Measurements from ENCODE around the gene TBC1D1. TPM values are rescaled to one million over a fixed set of nuclear protein-coding genes. Genes with fewer than 3 reads are reported as not detected.

Gene TBC1D1
- total RNA-seq, 3 donors from 2014 or later (not counting 1 experiment from before 2014, with no cell fraction given), result 59.2 to 78.6 (median 68.5) TPM

GRCh38 chr4:38073596-38074234 lies 182.8 kb downstream of the TBC1D1 start:
- H3K27me3 ChIP-seq (ENCODE audit: control insufficient read depth, insufficient read depth, low read length), result no peaks in the 10 kb centered on the region
- Mint-ChIP-seq H3K36me3 (no peaks in the 10 kb centered on the region), H3K4me3 (no peak overlapping the region), H3K27me3 (ENCODE audit: low read depth in 2 of 2) (no peaks in the 10 kb centered on the region), H3K9me3 (no peaks in the 10 kb centered on the region), H3K4me1 (peaks cover 7 to 43% of the 10 kb centered on the region in 2 donors), H3K27ac (no peak overlapping the region)
- DNase-seq (no peak), ATAC-seq (no peak)
- no peaks in the 10 kb centered on the region for H3K9me3 ChIP-seq (ENCODE audit: control insufficient read depth, insufficient read depth, low read length)
- peaks cover 15% of the 10 kb centered on the region for H3K36me3 ChIP-seq (ENCODE audit: control insufficient read depth, insufficient read depth, low read length)
- no peak for TF ChIP-seq CTCF (IDR thresholded peaks at IDR 0.05)
- H3K27ac ChIP-seq (ENCODE audit: low read length), result no peak overlapping the region
- intact Hi-C loops (cut with micrococcal nuclease), result no loop called here
- WGBS (ENCODE audit: insufficient coverage), result 100% methylated on average over 4 of the region's 4 CpGs
- peaks cover 5% of the 10 kb centered on the region for H3K4me1 ChIP-seq (ENCODE audit: control insufficient read depth, insufficient read depth, low read length)
- no peak overlapping the region for H3K4me3 ChIP-seq (ENCODE audit: low read length)

- intact Hi-C loops (cut with micrococcal nuclease), result no loop called here
- Histone ChIP-seq H3K36me3 (ENCODE audit: control insufficient read depth, insufficient read depth, low read length) (peaks cover 15% of the 10 kb centered on the region), H3K27ac (ENCODE audit: low read length) (peak overlapping the region; percentile 37), H3K4me3 (ENCODE audit: low read length) (no peak overlapping the region), H3K4me1 (ENCODE audit: control insufficient read depth, insufficient read depth, low read length) (peaks cover 8% of the 10 kb centered on the region), H3K27me3 (ENCODE audit: control insufficient read depth, insufficient read depth, low read length) (no peaks in the 10 kb centered on the region), H3K9me3 (ENCODE audit: control insufficient read depth, insufficient read depth, low read length) (no peaks in the 10 kb centered on the region)
- no peaks in the 10 kb centered on the region for H3K9me3 Mint-ChIP-seq
- H3K36me3 Mint-ChIP-seq, result no peaks in the 10 kb centered on the region
- H3K27me3 Mint-ChIP-seq (ENCODE audit: low read depth in 2 of 2), result no peaks in the 10 kb centered on the region
- ATAC-seq (peak in 2 of 3 donors; percentile 39 to 68), DNase-seq (no peak)
- H3K4me3 Mint-ChIP-seq, result no peak overlapping the region
- 44% methylated on average over 3 of the region's 6 CpGs for WGBS (ENCODE audit: insufficient coverage)
- TF ChIP-seq CTCF (IDR thresholded peaks at IDR 0.05), result no peak
- H3K27ac Mint-ChIP-seq, result peak overlapping the region in 1 of 2 donors; percentile 45
- peaks cover 13 to 39% of the 10 kb centered on the region in 2 donors for H3K4me1 Mint-ChIP-seq
Observed at GRCh38 chr4:38075370-38076152, 184.7 kb downstream of the TBC1D1 start.

GRCh38 chr4:38076153-38076669 lies 185.3 kb downstream of the TBC1D1 start:
- peaks cover 13 to 42% of the 10 kb centered on the region in 2 donors for H3K4me1 Mint-ChIP-seq
- DNase-seq, result no peak
- intact Hi-C loops (cut with micrococcal nuclease), result no loop called here
- no peak for TF ChIP-seq CTCF (IDR thresholded peaks at IDR 0.05)
- Histone ChIP-seq H3K36me3 (ENCODE audit: control insufficient read depth, insufficient read depth, low read length) (peaks cover 15% of the 10 kb centered on the region), H3K9me3 (ENCODE audit: control insufficient read depth, insufficient read depth, low read length) (no peaks in the 10 kb centered on the region), H3K4me3 (ENCODE audit: low read length) (no peak overlapping the region), H3K27ac (ENCODE audit: low read length) (no peak overlapping the region), H3K4me1 (ENCODE audit: control insufficient read depth, insufficient read depth, low read length) (peaks cover 8% of the 10 kb centered on the region), H3K27me3 (ENCODE audit: control insufficient read depth, insufficient read depth, low read length) (no peaks in the 10 kb centered on the region)
- no peaks in the 10 kb centered on the region for H3K9me3 Mint-ChIP-seq
- peak overlapping the region in 1 of 2 donors; percentile 45 for H3K27ac Mint-ChIP-seq
- H3K4me3 Mint-ChIP-seq, result no peak overlapping the region
- H3K36me3 Mint-ChIP-seq, result no peaks in the 10 kb centered on the region
- 85% methylated on average over 5 of the region's 6 CpGs for WGBS (ENCODE audit: insufficient coverage)
- no peaks in the 10 kb centered on the region for H3K27me3 Mint-ChIP-seq (ENCODE audit: low read depth in 2 of 2)
- ATAC-seq, result no peak
